Caco-2 (cell line): Measurements from ENCODE around the gene IL21R. TPM values are rescaled to one million over a fixed set of nuclear protein-coding genes. Genes with fewer than 3 reads are reported as not detected.

Experiments used
- BruUV-seq: library from RNA; stranded (reverse); fragments of 400-500 nt; replicated peaks from 2 replicates; lab custom pipeline; 2021; lab: Mats Ljungman, UMichigan
- CTCF ChIA-PET: fragments of 300-600 bp; sonication (Branson Sonifier 250); formaldehyde crosslinking; loops from one replicate; lab custom pipeline; 2022; ENCODE audit warnings: antibody characterized with exemption; lab: Charles Lee
- POLR2A ChIA-PET: fragments of 300-600 bp; sonication (Branson Sonifier 250); formaldehyde crosslinking; loops from one replicate; lab custom pipeline; 2022; ENCODE audit warnings: antibody characterized with exemption; lab: Charles Lee
- DNase-seq, 2 experiments: peaks; one replicate each; pipeline versions ENCODE4 v3.0.0 to v3.0.0-alpha.2; 2020 to 2022
- H3K27me3 ChIP-seq: replicated peaks from 2 replicates; pipeline ENCODE4 v1.6.0; 2011; ENCODE audit warnings: low read length; ENCODE audit not compliant: control insufficient read depth, insufficient read depth
- H3K36me3 ChIP-seq: 2 replicates; pipeline ENCODE4 v1.5.1; 2011; ENCODE audit warnings: low read length; ENCODE audit not compliant: control insufficient read depth, insufficient read depth
- H3K4me1 ChIP-seq: fragments of 250-450 bp; sonication (Bioruptor Pico); 2 replicates; pipeline ENCODE4 v1.5.1; 2020; ENCODE audit warnings: mild to moderate bottlenecking
- H3K4me3 ChIP-seq: 2 replicates; pipeline ENCODE4 v1.5.1; 2011; ENCODE audit warnings: low read depth, mild to moderate bottlenecking, control low read depth, low read length
- H3K9me3 ChIP-seq: fragments of 250-450 bp; sonication (Bioruptor Pico); 2 replicates; pipeline ENCODE4 v1.5.1; 2020; ENCODE audit warnings: mild to moderate bottlenecking, moderate library complexity
- H3K27ac Mint-ChIP-seq: one replicate; pipeline ENCODE4 v1.8.0; 2022; ENCODE audit warnings: mixed read lengths; ENCODE audit not compliant: unreplicated experiment
- H3K27me3 Mint-ChIP-seq: one replicate; pipeline ENCODE4 v1.8.0; 2022; ENCODE audit warnings: mixed read lengths; ENCODE audit not compliant: insufficient read depth, unreplicated experiment
- H3K36me3 Mint-ChIP-seq: one replicate; pipeline ENCODE4 v1.8.0; 2022; ENCODE audit warnings: mild to moderate bottlenecking, mixed read lengths; ENCODE audit not compliant: insufficient read depth, unreplicated experiment
- H3K4me1 Mint-ChIP-seq: one replicate; pipeline ENCODE4 v1.8.0; 2022; ENCODE audit warnings: low read depth, mixed read lengths; ENCODE audit not compliant: unreplicated experiment
- H3K4me3 Mint-ChIP-seq: one replicate; pipeline ENCODE4 v1.8.0; 2022; ENCODE audit warnings: mild to moderate bottlenecking, moderate library complexity, mixed read lengths; ENCODE audit not compliant: unreplicated experiment
- H3K9me3 Mint-ChIP-seq: one replicate; pipeline ENCODE4 v1.8.0; 2022; ENCODE audit warnings: mixed read lengths; ENCODE audit not compliant: unreplicated experiment
- CTCF ChIP-seq, 2 experiments: fragments of 200-600 bp in 1 of 2; IDR thresholded peaks; 1 replicate in 1 of 2; 2 replicates in 1 of 2; pipeline versions ENCODE4 v1.5.1 to v1.8.0; 2011 to 2022; ENCODE audit warnings: antibody characterized with exemption in 1 of 2, control low read depth in 1 of 2, inconsistent platforms in 1 of 2, low read depth in 1 of 2, low read length in 1 of 2, mild to moderate bottlenecking in 1 of 2, moderate library complexity in 1 of 2; ENCODE audit not compliant: insufficient read depth in 1 of 2, severe bottlenecking in 1 of 2, unreplicated experiment in 1 of 2
- intact Hi-C: fragments of 100-400 bp; cut with micrococcal nuclease; formaldehyde crosslinking; loops from one replicate; pipeline ENCODE4 v1.10.0; 2022; ENCODE audit not compliant: unreplicated experiment
- total RNA-seq: library from RNA; stranded (reverse); gene quantifications from 2 replicates; pipeline ENCODE4 v1.2.3, GENCODE V29; 2022

Gene IL21R
- total RNA-seq, 1 experiment from 2014 or later = 0.07 TPM

GRCh38 chr16:27405546-27406451, 3.8 kb downstream of the IL21R start:
- Histone ChIP-seq H3K4me3 (no peak overlapping the region), H3K4me1 (no peaks in the 10 kb centered on the region), H3K36me3 (no peaks in the 10 kb centered on the region), H3K27me3 (no peaks in the 10 kb centered on the region), H3K9me3 (peaks cover 4% of the 10 kb centered on the region; the same call in 1 of the 2 replicates)
- ChIA-PET CTCF (no interaction called here), POLR2A (no interaction called here)
- H3K9me3 Mint-ChIP-seq = no peaks in the 10 kb centered on the region
- TF ChIP-seq CTCF (IDR thresholded peaks at IDR 0.05; ENCODE audit: insufficient read depth in 1 of 2, low read depth in 1 of 2, low read length in 1 of 2, severe bottlenecking in 1 of 2, unreplicated experiment in 1 of 2) = no peak
- no peaks in the 10 kb centered on the region for H3K36me3 Mint-ChIP-seq
- H3K4me3 Mint-ChIP-seq = no peak overlapping the region
- H3K27ac Mint-ChIP-seq = no peak overlapping the region
- peaks cover 6% of the 10 kb centered on the region for H3K4me1 Mint-ChIP-seq
- no peaks in the 10 kb centered on the region for H3K27me3 Mint-ChIP-seq
- no peak for DNase-seq
- no TSS peak for BruUV-seq
- intact Hi-C loops = no loop called here

GRCh38 chr16:27406511-27407128, 4.6 kb downstream of the IL21R start:
- Mint-ChIP-seq H3K9me3 (peaks cover 4% of the 10 kb centered on the region), H3K36me3 (no peaks in the 10 kb centered on the region), H3K27ac (no peak overlapping the region), H3K27me3 (no peaks in the 10 kb centered on the region), H3K4me3 (no peak overlapping the region), H3K4me1 (peaks cover 6% of the 10 kb centered on the region)
- Histone ChIP-seq H3K36me3 (no peaks in the 10 kb centered on the region), H3K4me1 (no peaks in the 10 kb centered on the region), H3K27me3 (no peaks in the 10 kb centered on the region), H3K9me3 (peaks cover 4% of the 10 kb centered on the region; the same call in 1 of the 2 replicates), H3K4me3 (no peak overlapping the region)
- ChIA-PET CTCF (no interaction called here), POLR2A (no interaction called here)
- TF ChIP-seq CTCF (IDR thresholded peaks at IDR 0.05; ENCODE audit: insufficient read depth in 1 of 2, low read depth in 1 of 2, low read length in 1 of 2, severe bottlenecking in 1 of 2, unreplicated experiment in 1 of 2) = no peak
- BruUV-seq = no TSS peak
- intact Hi-C loops = no loop called here
- no peak for DNase-seq

- Histone ChIP-seq H3K27me3 (no peaks in the 10 kb centered on the region), H3K36me3 (no peaks in the 10 kb centered on the region), H3K4me1 (no peaks in the 10 kb centered on the region), H3K9me3 (peaks cover 4% of the 10 kb centered on the region; the same call in 1 of the 2 replicates), H3K4me3 (no peak overlapping the region)
- CTCF ChIA-PET = no interaction called here
- no peak for DNase-seq
- H3K9me3 Mint-ChIP-seq = peaks cover 9% of the 10 kb centered on the region
- POLR2A ChIA-PET = no interaction called here
- no peaks in the 10 kb centered on the region for H3K27me3 Mint-ChIP-seq
- no peak overlapping the region for H3K4me3 Mint-ChIP-seq
- H3K4me1 Mint-ChIP-seq = peaks cover 6% of the 10 kb centered on the region
- TF ChIP-seq CTCF (IDR thresholded peaks at IDR 0.05; ENCODE audit: insufficient read depth in 1 of 2, low read depth in 1 of 2, low read length in 1 of 2, severe bottlenecking in 1 of 2, unreplicated experiment in 1 of 2) = no peak
- no peak overlapping the region for H3K27ac Mint-ChIP-seq
- BruUV-seq = no TSS peak
- intact Hi-C loops = no loop called here
- H3K36me3 Mint-ChIP-seq = no peaks in the 10 kb centered on the region
Observed at GRCh38 chr16:27407133-27407532, 5.2 kb downstream of the IL21R start.
